Activated CD4-positive, alpha-beta memory T cell treated with anti-CD3 and anti-CD28 coated beads, Interleukin-2, amount 10 ng/mL, durations not matched to agents 7 days and 5 days (primary cell): ENCODE measurements around the gene BABAM2. TPM values are rescaled to one million over a fixed set of nuclear protein-coding genes. Genes with fewer than 3 reads are reported as not detected.
"Not testable (repeated sequence)": the region's sequence is repeated elsewhere in the genome, so short reads cannot be mapped to it uniquely, and the experiment has no call there.

Experiments used
- CTCF ChIA-PET: fragments of 350-600 bp; sonication (Branson Sonifier 250); formaldehyde crosslinking; loops from one replicate; lab custom pipeline; 2021; ENCODE audit warnings: antibody characterized with exemption, inconsistent platforms; lab: Charles Lee
- POLR2A ChIA-PET: fragments of 350-600 bp; sonication (Branson Sonifier 250); formaldehyde crosslinking; loops from one replicate; lab custom pipeline; 2021; ENCODE audit warnings: antibody characterized with exemption; lab: Charles Lee
- DNase-seq: peaks from one replicate; pipeline ENCODE4 v3.0.0-alpha.2; 2020
- H3K27ac Mint-ChIP-seq: one replicate; pipeline ENCODE4 v1.8.0; 2021; ENCODE audit warnings: mild to moderate bottlenecking, mixed read lengths
- H3K27me3 Mint-ChIP-seq: one replicate; pipeline ENCODE4 v1.8.0; 2021; ENCODE audit warnings: mixed read lengths
- H3K36me3 Mint-ChIP-seq: one replicate; pipeline ENCODE4 v1.8.0; 2021; ENCODE audit warnings: low read depth, mixed read lengths
- H3K4me1 Mint-ChIP-seq: one replicate; pipeline ENCODE4 v1.8.0; 2021; ENCODE audit warnings: mixed read lengths
- H3K4me3 Mint-ChIP-seq: one replicate; pipeline ENCODE4 v1.8.0; 2021; ENCODE audit warnings: mild to moderate bottlenecking, mixed read lengths
- H3K9me3 Mint-ChIP-seq: one replicate; pipeline ENCODE4 v1.8.0; 2021; ENCODE audit warnings: mixed read lengths
- total RNA-seq, 2 experiments: library from RNA; stranded (reverse); gene quantifications; one replicate each; pipeline ENCODE4 v1.2.3, GENCODE V29; 2021

The BABAM2 gene
- total RNA-seq, 2 experiments from 2014 or later, result 51.4 to 56.6 TPM

GRCh38 chr2:27977731-27978312 is 87.3 kb downstream of the BABAM2 start:
- no peak for DNase-seq
- H3K9me3 Mint-ChIP-seq, result peaks cover 12% of the 10 kb centered on the region
- H3K4me1 Mint-ChIP-seq, result peaks cover 28% of the 10 kb centered on the region
- ChIA-PET POLR2A (interaction anchor here (0.9 to 2.0 kb wide), 3 partner anchors 11 to 87 kb away, joined by 3 to 4 read pairs (median 3); partner anchors contain the start of gene BABAM2), CTCF (no interaction called here)
- peaks cover 18% of the 10 kb centered on the region for H3K36me3 Mint-ChIP-seq
- peak overlapping the region; percentile 17 for H3K27ac Mint-ChIP-seq
- H3K27me3 Mint-ChIP-seq, result no peaks in the 10 kb centered on the region
- H3K4me3 Mint-ChIP-seq, result no peak overlapping the region

DNA sequence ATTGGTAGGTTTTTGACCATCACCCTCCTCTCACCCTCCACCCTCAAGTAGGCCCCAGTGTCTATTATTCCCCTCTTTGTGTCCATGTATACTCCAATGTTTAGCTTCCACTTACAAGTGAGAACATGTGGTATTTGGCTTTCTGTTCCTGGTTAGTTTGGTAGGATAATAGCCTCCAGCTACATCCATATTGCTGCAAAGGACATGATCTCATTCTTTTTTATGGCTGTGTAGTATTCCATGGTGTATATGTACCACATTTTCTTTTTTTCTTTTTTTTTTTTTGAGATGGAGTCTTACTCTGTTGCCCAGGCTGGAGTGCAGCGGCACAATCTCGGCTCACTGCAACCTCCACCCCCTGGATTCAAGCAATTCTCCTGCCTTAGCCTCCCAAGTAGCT is 88.2 kb downstream of the BABAM2 start:
- CTCF ChIA-PET, H3K27ac Mint-ChIP-seq, H3K27me3 Mint-ChIP-seq, DNase-seq, H3K4me3 Mint-ChIP-seq: not testable (repeated sequence)
- Mint-ChIP-seq H3K36me3 (peaks cover 23% of the 10 kb centered on the region), H3K9me3 (peaks cover 16% of the 10 kb centered on the region), H3K4me1 (peaks cover 28% of the 10 kb centered on the region)
- POLR2A ChIA-PET, result interaction anchor here (1.0 to 2.0 kb wide), 2 partner anchors 12 to 89 kb away, joined by 3 to 4 read pairs; partner anchors contain the start of genes BABAM2 and RBKS

- DNase-seq, result no peak
- Mint-ChIP-seq H3K4me3 (no peak overlapping the region), H3K36me3 (peaks cover 25% of the 10 kb centered on the region), H3K27me3 (no peaks in the 10 kb centered on the region), H3K4me1 (peaks cover 28% of the 10 kb centered on the region), H3K27ac (no peak overlapping the region), H3K9me3 (peaks cover 21% of the 10 kb centered on the region)
- ChIA-PET CTCF (no interaction called here), POLR2A (no interaction called here)
These were observed 89.7 kb downstream of the BABAM2 start for GRCh38 chr2:27980242-27980641.

DNA sequence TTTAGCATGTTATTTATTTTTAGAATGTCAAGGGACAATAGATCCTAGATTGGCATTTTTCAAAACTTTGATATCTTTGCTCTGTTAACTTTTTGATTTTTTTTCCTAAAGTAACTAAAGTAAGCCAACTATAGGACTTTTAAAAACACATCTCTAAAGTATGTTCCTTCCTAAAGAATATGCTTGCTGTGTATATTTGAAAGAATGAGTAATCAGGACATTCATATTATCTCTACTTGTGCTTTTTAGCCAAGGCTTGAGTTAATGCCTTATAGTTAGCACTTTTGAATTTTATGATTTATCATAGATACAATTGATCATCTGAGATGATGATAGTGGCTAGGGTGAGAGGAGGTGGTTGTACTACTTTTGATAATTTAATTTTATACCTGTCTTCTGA is 93.6 kb downstream of the BABAM2 start:
- Mint-ChIP-seq H3K9me3 (peaks cover 14% of the 10 kb centered on the region), H3K27me3 (no peaks in the 10 kb centered on the region), H3K4me3 (no peak overlapping the region), H3K4me1 (peaks cover 27% of the 10 kb centered on the region), H3K36me3 (peaks cover 30% of the 10 kb centered on the region), H3K27ac (no peak overlapping the region)
- CTCF ChIA-PET, result no interaction called here
- DNase-seq, result no peak
- POLR2A ChIA-PET, result no interaction called here

DNA sequence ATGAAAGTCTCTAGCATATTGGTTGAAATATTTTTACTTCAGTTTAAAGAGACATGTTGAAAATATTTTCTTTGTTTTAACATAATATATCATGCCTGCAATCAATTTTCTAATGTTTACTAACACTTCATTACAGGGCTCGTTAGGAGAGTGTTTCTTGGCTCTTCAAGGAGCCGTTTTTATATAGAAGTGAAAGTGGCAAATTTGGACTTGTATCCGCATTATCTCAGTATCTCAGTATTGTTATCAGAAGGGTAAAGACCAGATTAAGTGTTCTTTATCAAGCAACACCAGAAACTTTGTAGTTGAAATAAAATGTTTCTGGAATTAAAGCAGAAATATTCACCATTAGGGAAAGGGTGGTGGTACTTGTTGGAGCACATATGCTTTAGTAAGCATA is 97.8 kb downstream of the BABAM2 start:
- ChIA-PET CTCF (no interaction called here), POLR2A (interaction anchor here (0.8 to 1.2 kb wide), 4 partner anchors 16 to 403 kb away, joined by 3 to 6 read pairs (median 3); no protein-coding TSS in a partner anchor)
- Mint-ChIP-seq H3K27ac (peak overlapping the region; percentile 53), H3K36me3 (peaks cover 35% of the 10 kb centered on the region), H3K9me3 (peaks cover 13% of the 10 kb centered on the region), H3K27me3 (no peaks in the 10 kb centered on the region), H3K4me1 (peaks cover 21% of the 10 kb centered on the region), H3K4me3 (no peak overlapping the region)
- DNase-seq, result no peak

DNA sequence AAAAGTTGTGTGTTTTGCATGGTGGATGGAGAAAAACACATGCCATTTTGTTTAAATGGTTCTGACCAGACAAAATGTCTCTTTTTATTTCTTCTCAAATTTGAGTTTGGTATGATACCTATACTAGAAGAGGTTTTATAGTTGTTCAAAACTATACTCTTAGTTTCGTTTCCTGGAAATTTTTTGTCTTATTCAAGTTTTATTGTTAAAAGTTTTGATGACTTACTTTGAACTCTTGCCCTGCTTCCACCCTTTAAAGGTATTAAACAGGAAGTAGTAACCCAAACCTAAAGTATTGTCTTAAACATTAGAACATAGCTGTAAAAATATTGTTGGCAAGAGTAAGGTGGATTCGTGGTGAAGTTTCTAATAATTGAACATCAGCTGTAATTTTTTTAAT is 98.2 kb downstream of the BABAM2 start:
- H3K27me3 Mint-ChIP-seq, result no peaks in the 10 kb centered on the region
- CTCF ChIA-PET, result interaction anchor here (0.5 kb wide), 1 partner anchor 25 kb away, joined by 3 read pairs; no protein-coding TSS in a partner anchor
- POLR2A ChIA-PET, result interaction anchor here (0.8 to 1.2 kb wide), 4 partner anchors 16 to 402 kb away, joined by 3 to 6 read pairs (median 3); no protein-coding TSS in a partner anchor

DNA sequence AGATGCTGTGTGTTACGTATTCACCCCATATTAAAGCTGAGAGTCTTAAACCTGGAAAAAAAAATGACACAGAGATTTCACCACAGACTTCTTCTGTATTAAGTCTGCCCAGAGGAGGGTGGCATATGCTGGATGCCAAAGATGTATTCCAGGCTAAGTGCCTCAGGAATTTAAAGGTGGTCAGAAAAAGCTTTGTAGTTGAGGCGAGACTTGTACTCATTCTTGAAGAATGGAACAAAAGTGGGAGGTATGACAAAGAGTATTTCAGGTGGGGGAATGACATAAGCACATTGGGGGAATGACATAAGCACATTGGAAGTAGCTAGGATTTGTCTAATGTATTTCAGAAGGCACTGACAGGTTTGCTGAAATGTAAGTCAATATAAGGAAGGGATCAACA is 98.6 kb downstream of the BABAM2 start:
- H3K27me3 Mint-ChIP-seq, result no peaks in the 10 kb centered on the region
- peaks cover 12% of the 10 kb centered on the region for H3K9me3 Mint-ChIP-seq
- H3K36me3 Mint-ChIP-seq, result peaks cover 37% of the 10 kb centered on the region
- ChIA-PET POLR2A (interaction anchor here (0.8 to 1.2 kb wide), 3 partner anchors 15 to 29 kb away, joined by 3 to 6 read pairs (median 3); no protein-coding TSS in a partner anchor), CTCF (interaction anchor here (0.5 to 0.7 kb wide), 2 partner anchors 24 to 286 kb away, joined by 3 read pairs; no protein-coding TSS in a partner anchor)
- DNase-seq, result no peak
- no peak overlapping the region for H3K27ac Mint-ChIP-seq
- no peak overlapping the region for H3K4me3 Mint-ChIP-seq
- peaks cover 21% of the 10 kb centered on the region for H3K4me1 Mint-ChIP-seq

More for the DNA sequence above, 98.2 kb downstream of the BABAM2 start:
- Mint-ChIP-seq H3K27ac (peak overlapping the region; percentile 53), H3K4me3 (no peak overlapping the region), H3K36me3 (peaks cover 35% of the 10 kb centered on the region), H3K9me3 (peaks cover 13% of the 10 kb centered on the region), H3K4me1 (peaks cover 21% of the 10 kb centered on the region)
- no peak for DNase-seq

DNA sequence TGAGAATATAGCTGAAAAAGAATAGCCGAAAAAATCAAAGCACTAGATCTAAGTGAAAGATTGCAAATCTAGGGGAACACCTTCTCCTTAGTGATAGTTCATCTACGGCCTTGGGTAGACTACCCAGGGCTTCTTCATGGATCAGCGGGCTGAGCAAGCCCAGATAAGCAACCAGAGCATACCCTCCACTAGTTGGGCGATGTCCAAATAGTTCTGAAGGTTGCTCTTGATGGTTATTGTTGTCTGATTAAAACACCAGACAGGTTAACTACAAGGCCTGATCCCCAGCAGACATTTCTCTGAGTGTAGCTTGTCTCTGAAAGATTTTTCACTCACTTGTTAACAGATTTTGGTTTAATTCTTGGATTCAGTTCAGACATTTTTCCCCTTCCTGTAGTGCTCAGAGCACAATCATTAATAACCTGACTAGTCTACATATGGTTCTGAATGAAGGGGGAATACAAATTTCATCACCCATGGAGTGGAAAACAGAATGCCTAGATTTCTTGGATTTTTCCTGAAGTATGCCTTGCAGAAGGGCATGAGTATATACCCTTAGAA is 99.6 kb downstream of the BABAM2 start:
- POLR2A ChIA-PET, result interaction anchor here (1.0 kb wide), 1 partner anchor 10 kb away, joined by 3 read pairs; no protein-coding TSS in a partner anchor

GRCh38 chr2:27991146-27991545 is 100.6 kb downstream of the BABAM2 start:
- Mint-ChIP-seq H3K4me3 (no peak overlapping the region), H3K27me3 (no peaks in the 10 kb centered on the region), H3K9me3 (peaks cover 9% of the 10 kb centered on the region), H3K27ac (no peak overlapping the region), H3K36me3 (peaks cover 52% of the 10 kb centered on the region), H3K4me1 (peaks cover 21% of the 10 kb centered on the region)
- ChIA-PET CTCF (no interaction called here), POLR2A (interaction anchor here (0.8 to 1.0 kb wide), 2 partner anchors 9 to 101 kb away, joined by 3 read pairs; partner anchors contain the start of genes BABAM2 and RBKS)
- no peak for DNase-seq

More for the DNA sequence above, 99.6 kb downstream of the BABAM2 start:
- peaks cover 7% of the 10 kb centered on the region for H3K9me3 Mint-ChIP-seq
- H3K36me3 Mint-ChIP-seq, result peaks cover 44% of the 10 kb centered on the region
- no peaks in the 10 kb centered on the region for H3K27me3 Mint-ChIP-seq
- CTCF ChIA-PET, result no interaction called here
- H3K27ac Mint-ChIP-seq, result no peak overlapping the region
- no peak for DNase-seq
- H3K4me1 Mint-ChIP-seq, result peaks cover 21% of the 10 kb centered on the region
- H3K4me3 Mint-ChIP-seq, result no peak overlapping the region

DNA sequence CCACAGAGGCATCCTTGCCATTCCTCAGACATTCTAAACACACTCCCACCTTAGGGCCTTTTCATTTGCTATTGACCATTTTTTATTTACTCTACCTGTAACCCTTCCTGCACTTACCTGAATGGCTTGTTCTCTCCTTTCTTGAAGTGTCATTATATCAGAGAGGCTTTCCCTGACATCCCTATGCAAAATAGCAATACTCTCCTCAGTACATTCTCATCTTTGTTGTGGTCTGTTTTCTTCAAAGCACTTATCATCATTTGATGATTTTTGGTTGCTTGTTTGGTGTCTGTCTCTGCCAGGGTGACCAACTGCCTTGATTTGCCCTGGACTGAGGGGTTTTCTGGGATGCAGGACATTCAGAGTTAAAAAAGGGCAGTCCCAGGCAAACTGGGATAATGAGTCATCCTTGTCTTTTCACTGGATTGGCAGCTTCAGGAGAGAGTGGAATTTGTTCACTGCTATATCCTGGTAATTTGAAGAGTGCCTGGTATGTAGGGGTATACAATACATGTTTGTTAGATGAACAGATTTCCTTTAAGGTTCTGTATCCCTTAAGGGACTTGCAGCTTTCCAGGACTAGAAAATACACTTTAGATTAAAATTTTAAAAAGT is 102.4 kb downstream of the BABAM2 start:
- no peaks in the 10 kb centered on the region for H3K27me3 Mint-ChIP-seq
- H3K27ac Mint-ChIP-seq, result no peak overlapping the region
- H3K4me1 Mint-ChIP-seq, result peaks cover 17% of the 10 kb centered on the region
- CTCF ChIA-PET, result no interaction called here
- H3K4me3 Mint-ChIP-seq, result no peak overlapping the region
- H3K36me3 Mint-ChIP-seq, result peaks cover 53% of the 10 kb centered on the region
- H3K9me3 Mint-ChIP-seq, result peaks cover 9% of the 10 kb centered on the region
- no peak for DNase-seq
- POLR2A ChIA-PET, result no interaction called here

- Mint-ChIP-seq H3K27ac (no peak overlapping the region), H3K9me3 (peaks cover 9% of the 10 kb centered on the region), H3K27me3 (no peaks in the 10 kb centered on the region), H3K4me1 (peaks cover 12% of the 10 kb centered on the region), H3K4me3 (no peak overlapping the region), H3K36me3 (peaks cover 49% of the 10 kb centered on the region)
- ChIA-PET POLR2A (no interaction called here), CTCF (no interaction called here)
- DNase-seq, result no peak
These were observed 102.9 kb downstream of the BABAM2 start for GRCh38 chr2:27993402-27993787.

- H3K9me3 Mint-ChIP-seq, result peaks cover 9% of the 10 kb centered on the region
- no peak overlapping the region for H3K4me3 Mint-ChIP-seq
- CTCF ChIA-PET, result no interaction called here
- DNase-seq, result no peak
- no peaks in the 10 kb centered on the region for H3K27me3 Mint-ChIP-seq
- H3K27ac Mint-ChIP-seq, result no peak overlapping the region
- POLR2A ChIA-PET, result interaction anchor here (0.9 kb wide), 1 partner anchor 9 kb away, joined by 4 read pairs; no protein-coding TSS in a partner anchor
- peaks cover 44% of the 10 kb centered on the region for H3K36me3 Mint-ChIP-seq
- peaks cover 4% of the 10 kb centered on the region for H3K4me1 Mint-ChIP-seq
These were observed 103.6 kb downstream of the BABAM2 start for GRCh38 chr2:27993950-27994728.
